ENCODE data around the gene GP1BB.
"Not testable (repeated sequence)": the region's sequence is repeated elsewhere in the genome, so short reads cannot be mapped to it uniquely, and the experiment has no call there.

Gene GP1BB

GRCh38 chr22:19714312-19715187, 8.8 kb upstream of the GP1BB start, which contains the start of gene SEPTIN5:
SEPTIN5 (plus strand) TSS chr22:19714503; CDS start chr22:19714589, 86 bp downstream.
- no peak for DNase-seq

GRCh38 chr22:19715188-19715930, 8.0 kb upstream of the GP1BB start:
- no peak for DNase-seq

- no peak for DNase-seq
These were observed 7.1 kb upstream of the GP1BB start for GRCh38 chr22:19716041-19716828.

- no peak for DNase-seq
These were observed 6.6 kb upstream of the GP1BB start for GRCh38 chr22:19716829-19717105.

- no peak for DNase-seq
These were observed 6.2 kb upstream of the GP1BB start for GRCh38 chr22:19717181-19717580.

GRCh38 chr22:19717691-19718455, 5.5 kb upstream of the GP1BB start:
- peak; percentile 76 to 80 for DNase-seq

GRCh38 chr22:19718456-19719049, 4.8 kb upstream of the GP1BB start:
- DNase-seq, result no peak

- peak; percentile 38 to 52 for DNase-seq
These were observed 4.3 kb upstream of the GP1BB start for GRCh38 chr22:19719050-19719482.

- DNase-seq, result no peak
These were observed 3.8 kb upstream of the GP1BB start for GRCh38 chr22:19719488-19720021.

- no peak for DNase-seq
These were observed 3.0 kb upstream of the GP1BB start for GRCh38 chr22:19720150-19720827.

GRCh38 chr22:19720999-19721329, 2.4 kb upstream of the GP1BB start:
- DNase-seq, result no peak

- no peak for DNase-seq
These were observed 1.8 kb upstream of the GP1BB start for GRCh38 chr22:19721330-19722177.

GRCh38 chr22:19722178-19722981, 959 bp upstream of the GP1BB start:
- DNase-seq, result no peak

- DNase-seq, result no peak
These were observed 432 bp upstream of the GP1BB start for GRCh38 chr22:19722982-19723231.

- DNase-seq, result no peak
These were observed 866 bp downstream of the GP1BB start for GRCh38 chr22:19723983-19724827.

- DNase-seq, result no peak
These were observed 1.8 kb downstream of the GP1BB start for GRCh38 chr22:19724927-19725661.

- not testable (repeated sequence) for DNase-seq
These were observed 2.9 kb downstream of the GP1BB start for GRCh38 chr22:19726064-19726788.
